SK-N-SH (cell line): Measurements from ENCODE around the gene RREB1.

Experiments used
- CTCF ChIP-seq: fragments of 200-600 bp; sonication (generic); IDR thresholded peaks from 2 replicates; pipeline ENCODE4 v1.6.1; 2017; ENCODE audit warnings: antibody characterized with exemption, mild to moderate bottlenecking, moderate library complexity
- EP300 ChIP-seq, 2 experiments: IDR thresholded peaks; 2 replicates each; pipeline versions ENCODE4 v1.4.0 to v1.6.1; 2012; ENCODE audit warnings: borderline replicate concordance in 1 of 2, low read depth in 1 of 2, low read length in 1 of 2
- EZH2phosphoT487 ChIP-seq: fragments of 200-600 bp; sonication (generic); IDR thresholded peaks from 2 replicates; pipeline ENCODE4 v1.6.1; 2017; ENCODE audit warnings: low read depth, mixed run types, mild to moderate bottlenecking, antibody characterized with exemption, moderate library complexity, borderline replicate concordance
- IRF3 ChIP-seq: fragments of 150-350 bp; IDR thresholded peaks from 2 replicates; pipeline ENCODE4 v1.6.1; 2016; ENCODE audit warnings: mild to moderate bottlenecking, low read depth, low read length
- MXI1 ChIP-seq: IDR thresholded peaks from 2 replicates; pipeline ENCODE4 v1.6.1; 2012; ENCODE audit warnings: mild to moderate bottlenecking, low read depth, low read length, improper control_type of control experiment
- POLR2AphosphoS5 ChIP-seq: IDR thresholded peaks from 2 replicates; pipeline ENCODE4 v1.6.1; 2012; ENCODE audit warnings: low read depth, low read length
- RFX5 ChIP-seq: IDR thresholded peaks from 2 replicates; pipeline ENCODE4 v1.6.1; 2012; ENCODE audit warnings: mild to moderate bottlenecking, improper control_type of control experiment, low read length
- TAF1 ChIP-seq: IDR thresholded peaks from 2 replicates; pipeline ENCODE4 v1.6.1; 2012; ENCODE audit warnings: low read depth, mild to moderate bottlenecking, low read length, moderate library complexity, borderline replicate concordance
- YY1 ChIP-seq: IDR thresholded peaks from 2 replicates; pipeline ENCODE4 v1.4.0; 2012; ENCODE audit warnings: low read depth, mild to moderate bottlenecking

GRCh38 chr6:7201732-7202541 is 94.2 kb downstream of the RREB1 start:
- no peak for TF ChIP-seq POLR2AphosphoS5
- TF ChIP-seq RFX5: no peak
- no peak for TF ChIP-seq CTCF
- no peak for TF ChIP-seq EZH2phosphoT487
- TF ChIP-seq MXI1: no peak
- no peak for TF ChIP-seq IRF3
- TF ChIP-seq EP300 (IDR thresholded peaks at IDR 0.05; ENCODE audit: borderline replicate concordance in 1 of 2, low read depth in 1 of 2, low read length in 1 of 2): no peak
- TF ChIP-seq YY1: no peak
- no peak for TF ChIP-seq TAF1
